Liver (tissue), 3 donors: Measurements from ENCODE around the gene GATC.

Experiments used
- ATF3 ChIP-seq: IDR thresholded peaks from 2 replicates; pipeline ENCODE4 v1.6.1; 2016; ENCODE audit warnings: antibody characterized with exemption
- CTCF ChIP-seq: fragments of 150-350 bp; IDR thresholded peaks from 2 replicates; pipeline ENCODE4 v1.5.1; 2017; ENCODE audit warnings: improper control_type of control experiment, low read depth, low read length; ENCODE audit not compliant: missing input control
- EGR1 ChIP-seq, 2 donors: IDR thresholded peaks; 2 replicates each; pipeline ENCODE4 v1.6.1; 2016 to 2018; ENCODE audit warnings: antibody characterized with exemption in 2 of 2, low read depth in 2 of 2
- YY1 ChIP-seq: IDR thresholded peaks from 2 replicates; pipeline ENCODE4 v1.6.1; 2016; ENCODE audit warnings: antibody characterized with exemption, mild to moderate bottlenecking
- TF ChIP-seq, protein P1 (sequence below): IDR thresholded peaks from 2 replicates; pipeline ENCODE4 v1.6.1; 2016; ENCODE audit warnings: antibody characterized with exemption, mild to moderate bottlenecking
- donor health status: healthy.
- donor health status: healthy.

DNA sequence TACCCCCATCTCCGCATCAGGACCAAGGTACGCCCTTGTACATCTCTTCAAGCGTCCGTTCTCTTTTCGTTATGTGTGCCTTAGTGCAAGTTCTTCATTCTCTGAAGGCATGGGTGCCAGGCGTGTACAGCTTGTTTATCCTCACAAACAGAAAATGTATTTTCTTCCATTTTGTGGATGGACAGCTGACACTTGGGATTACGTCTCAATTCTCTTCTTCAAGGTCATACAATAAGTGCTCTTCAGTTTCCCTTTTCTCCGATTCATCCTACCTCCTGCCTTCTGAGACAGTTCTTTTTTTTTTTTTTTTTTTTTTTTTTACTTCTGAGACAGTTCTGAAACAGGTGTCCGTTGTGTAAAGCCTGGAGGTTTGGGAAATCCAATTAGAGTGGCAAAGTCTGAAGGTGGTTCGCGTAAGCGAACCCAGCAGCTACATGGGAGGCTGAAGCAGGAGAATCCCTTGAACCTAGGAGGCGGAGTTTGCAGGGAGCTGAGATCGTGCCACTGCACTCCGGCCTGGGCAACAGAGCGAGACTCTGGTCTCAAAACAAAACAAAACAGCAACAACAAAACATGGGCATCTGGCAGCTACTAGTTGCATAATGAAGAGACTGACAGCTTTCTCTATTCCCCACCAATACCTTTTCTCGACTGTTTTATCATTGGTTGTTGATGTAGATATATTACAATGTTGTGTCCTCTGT lies 7.6 kb upstream of the GATC start:
- TF ChIP-seq CTCF (no peak), ATF3 (no peak), EGR1 (IDR thresholded peaks at IDR 0.05; ENCODE audit: low read depth in 2 of 2) (no peak), YY1 (no peak)
- TF ChIP-seq, protein P1, sequence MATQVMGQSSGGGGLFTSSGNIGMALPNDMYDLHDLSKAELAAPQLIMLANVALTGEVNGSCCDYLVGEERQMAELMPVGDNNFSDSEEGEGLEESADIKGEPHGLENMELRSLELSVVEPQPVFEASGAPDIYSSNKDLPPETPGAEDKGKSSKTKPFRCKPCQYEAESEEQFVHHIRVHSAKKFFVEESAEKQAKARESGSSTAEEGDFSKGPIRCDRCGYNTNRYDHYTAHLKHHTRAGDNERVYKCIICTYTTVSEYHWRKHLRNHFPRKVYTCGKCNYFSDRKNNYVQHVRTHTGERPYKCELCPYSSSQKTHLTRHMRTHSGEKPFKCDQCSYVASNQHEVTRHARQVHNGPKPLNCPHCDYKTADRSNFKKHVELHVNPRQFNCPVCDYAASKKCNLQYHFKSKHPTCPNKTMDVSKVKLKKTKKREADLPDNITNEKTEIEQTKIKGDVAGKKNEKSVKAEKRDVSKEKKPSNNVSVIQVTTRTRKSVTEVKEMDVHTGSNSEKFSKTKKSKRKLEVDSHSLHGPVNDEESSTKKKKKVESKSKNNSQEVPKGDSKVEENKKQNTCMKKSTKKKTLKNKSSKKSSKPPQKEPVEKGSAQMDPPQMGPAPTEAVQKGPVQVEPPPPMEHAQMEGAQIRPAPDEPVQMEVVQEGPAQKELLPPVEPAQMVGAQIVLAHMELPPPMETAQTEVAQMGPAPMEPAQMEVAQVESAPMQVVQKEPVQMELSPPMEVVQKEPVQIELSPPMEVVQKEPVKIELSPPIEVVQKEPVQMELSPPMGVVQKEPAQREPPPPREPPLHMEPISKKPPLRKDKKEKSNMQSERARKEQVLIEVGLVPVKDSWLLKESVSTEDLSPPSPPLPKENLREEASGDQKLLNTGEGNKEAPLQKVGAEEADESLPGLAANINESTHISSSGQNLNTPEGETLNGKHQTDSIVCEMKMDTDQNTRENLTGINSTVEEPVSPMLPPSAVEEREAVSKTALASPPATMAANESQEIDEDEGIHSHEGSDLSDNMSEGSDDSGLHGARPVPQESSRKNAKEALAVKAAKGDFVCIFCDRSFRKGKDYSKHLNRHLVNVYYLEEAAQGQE, result no peak
